ENCODE results near the gene THAP10.
"Not testable (repeated sequence)": the region's sequence is repeated elsewhere in the genome, so short reads cannot be mapped to it uniquely, and the experiment has no call there.

The THAP10 gene

DNA sequence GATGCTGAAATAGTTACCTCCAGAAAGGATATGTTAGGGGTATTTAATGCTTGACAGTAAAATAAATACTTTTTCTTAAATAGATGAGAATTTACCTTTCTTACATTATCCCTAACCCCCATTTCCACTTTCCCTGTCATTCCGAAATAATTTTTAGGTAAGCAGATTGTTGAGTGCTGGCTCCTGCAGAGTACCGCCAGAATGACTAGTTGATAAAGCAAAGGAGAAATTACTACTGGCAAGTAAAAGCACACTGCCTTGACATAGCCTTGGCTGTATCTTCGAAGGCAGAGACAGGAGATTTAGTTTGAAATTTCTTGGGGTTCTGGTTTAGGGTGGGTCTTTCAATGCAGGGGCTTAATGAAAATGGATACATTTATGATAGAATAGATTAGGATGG is 41.2 kb upstream of the THAP10 start:
- Histone ChIP-seq H4K20me1 (ENCODE audit: insufficient read depth, low read length) (no peaks in the 10 kb centered on the region), H3K36me3 (ENCODE audit: insufficient read depth, low read length) (no peaks in the 10 kb centered on the region), H3K9me2 (ENCODE audit: low read depth, low read length) (no peaks in the 10 kb centered on the region), H3K4me3 (ENCODE audit: low read depth, low read length, poor library complexity, severe bottlenecking) (no peak overlapping the region), H3K9ac (ENCODE audit: low read length) (no peak overlapping the region), H3K4me1 (ENCODE audit: insufficient read depth, low read length, severe bottlenecking) (no peaks in the 10 kb centered on the region), H3K4me2 (ENCODE audit: low read length) (no peak overlapping the region), H3K27me3 (ENCODE audit: insufficient read depth, low read length) (no peaks in the 10 kb centered on the region), H2AFZ (ENCODE audit: low read length) (no peak overlapping the region), H3F3A (ENCODE audit: insufficient read depth, low read length) (no peaks in the 10 kb centered on the region), H3K9me3 (ENCODE audit: low read length) (no peaks in the 10 kb centered on the region), H3K79me2 (ENCODE audit: insufficient read depth, low read length) (no peaks in the 10 kb centered on the region), H3K27ac (ENCODE audit: low read depth, low read length, poor library complexity, severe bottlenecking) (no peak overlapping the region)
- TF ChIP-seq, protein P1, sequence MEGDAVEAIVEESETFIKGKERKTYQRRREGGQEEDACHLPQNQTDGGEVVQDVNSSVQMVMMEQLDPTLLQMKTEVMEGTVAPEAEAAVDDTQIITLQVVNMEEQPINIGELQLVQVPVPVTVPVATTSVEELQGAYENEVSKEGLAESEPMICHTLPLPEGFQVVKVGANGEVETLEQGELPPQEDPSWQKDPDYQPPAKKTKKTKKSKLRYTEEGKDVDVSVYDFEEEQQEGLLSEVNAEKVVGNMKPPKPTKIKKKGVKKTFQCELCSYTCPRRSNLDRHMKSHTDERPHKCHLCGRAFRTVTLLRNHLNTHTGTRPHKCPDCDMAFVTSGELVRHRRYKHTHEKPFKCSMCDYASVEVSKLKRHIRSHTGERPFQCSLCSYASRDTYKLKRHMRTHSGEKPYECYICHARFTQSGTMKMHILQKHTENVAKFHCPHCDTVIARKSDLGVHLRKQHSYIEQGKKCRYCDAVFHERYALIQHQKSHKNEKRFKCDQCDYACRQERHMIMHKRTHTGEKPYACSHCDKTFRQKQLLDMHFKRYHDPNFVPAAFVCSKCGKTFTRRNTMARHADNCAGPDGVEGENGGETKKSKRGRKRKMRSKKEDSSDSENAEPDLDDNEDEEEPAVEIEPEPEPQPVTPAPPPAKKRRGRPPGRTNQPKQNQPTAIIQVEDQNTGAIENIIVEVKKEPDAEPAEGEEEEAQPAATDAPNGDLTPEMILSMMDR (IDR thresholded peaks at IDR 0.05; ENCODE audit: low read length) = no peak
- TF ChIP-seq EZH2 (IDR thresholded peaks at IDR 0.05; ENCODE audit: borderline replicate concordance, low read length) = no peak

DNA sequence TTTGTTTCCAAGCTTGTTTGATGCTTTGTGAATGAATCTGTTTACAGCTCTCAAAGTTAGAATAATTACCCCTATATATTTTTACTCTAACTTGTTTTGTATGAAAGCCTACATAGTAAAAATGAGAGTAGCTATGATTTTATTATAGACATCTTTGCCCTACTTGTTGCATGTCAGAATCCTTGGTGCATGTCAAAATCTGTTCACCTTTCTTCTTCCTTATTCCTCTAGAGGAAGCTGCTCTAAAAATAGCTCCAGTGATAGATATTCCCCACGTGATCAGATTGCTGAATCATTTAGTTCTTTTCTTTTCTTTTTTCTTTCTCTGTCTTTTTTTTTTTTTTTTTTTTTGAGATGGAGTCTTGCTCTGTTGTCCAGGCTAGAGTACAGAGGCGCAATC is 40.2 kb upstream of the THAP10 start:
- Histone ChIP-seq H3K9me3 (ENCODE audit: low read length) (no peaks in the 10 kb centered on the region), H3K4me1 (ENCODE audit: insufficient read depth, low read length, severe bottlenecking) (no peaks in the 10 kb centered on the region), H3K27me3 (ENCODE audit: insufficient read depth, low read length) (no peaks in the 10 kb centered on the region), H2AFZ (ENCODE audit: low read length) (no peak overlapping the region), H3K79me2 (ENCODE audit: insufficient read depth, low read length) (no peaks in the 10 kb centered on the region), H3K9ac (ENCODE audit: low read length) (no peak overlapping the region), H3K4me3 (ENCODE audit: low read depth, low read length, poor library complexity, severe bottlenecking) (no peak overlapping the region), H3K36me3 (ENCODE audit: insufficient read depth, low read length) (no peaks in the 10 kb centered on the region), H3K4me2 (ENCODE audit: low read length) (no peak overlapping the region), H3F3A (ENCODE audit: insufficient read depth, low read length) (no peaks in the 10 kb centered on the region), H4K20me1 (ENCODE audit: insufficient read depth, low read length) (no peaks in the 10 kb centered on the region), H3K9me2 (ENCODE audit: low read depth, low read length) (no peaks in the 10 kb centered on the region), H3K27ac (ENCODE audit: low read depth, low read length, poor library complexity, severe bottlenecking) (no peak overlapping the region)
- TF ChIP-seq, protein P1 (IDR thresholded peaks at IDR 0.05; ENCODE audit: low read length) = no peak
- no peak for TF ChIP-seq EZH2 (IDR thresholded peaks at IDR 0.05; ENCODE audit: borderline replicate concordance, low read length)

DNA sequence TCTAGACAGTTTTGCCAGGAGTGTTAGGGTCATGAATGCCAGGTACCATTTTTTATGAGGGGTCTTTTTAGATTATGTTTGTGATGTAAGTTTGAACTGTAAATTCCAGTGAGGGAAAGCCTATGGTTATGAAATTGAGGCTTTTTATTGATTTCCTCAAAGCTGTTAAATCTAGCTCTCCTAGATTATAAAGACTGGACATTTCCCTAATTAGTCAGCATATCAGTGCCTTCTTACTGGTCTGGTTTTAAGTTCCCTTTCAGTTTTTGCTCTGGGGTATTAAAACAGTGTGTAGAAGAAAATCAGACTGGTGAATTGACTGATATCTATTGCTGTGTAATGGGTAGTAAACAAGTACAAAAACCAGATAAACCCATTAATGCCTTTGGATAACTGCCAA is 39.6 kb upstream of the THAP10 start:
- Histone ChIP-seq H3K4me3 (ENCODE audit: low read depth, low read length, poor library complexity, severe bottlenecking) (no peak overlapping the region), H3K4me2 (ENCODE audit: low read length) (no peak overlapping the region), H3K27ac (ENCODE audit: low read depth, low read length, poor library complexity, severe bottlenecking) (no peak overlapping the region), H3K27me3 (ENCODE audit: insufficient read depth, low read length) (no peaks in the 10 kb centered on the region), H3K9me2 (ENCODE audit: low read depth, low read length) (no peaks in the 10 kb centered on the region), H3K79me2 (ENCODE audit: insufficient read depth, low read length) (no peaks in the 10 kb centered on the region), H3K9ac (ENCODE audit: low read length) (no peak overlapping the region), H3K4me1 (ENCODE audit: insufficient read depth, low read length, severe bottlenecking) (no peaks in the 10 kb centered on the region), H3K36me3 (ENCODE audit: insufficient read depth, low read length) (no peaks in the 10 kb centered on the region), H3K9me3 (ENCODE audit: low read length) (no peaks in the 10 kb centered on the region), H2AFZ (ENCODE audit: low read length) (no peak overlapping the region), H3F3A (ENCODE audit: insufficient read depth, low read length) (no peaks in the 10 kb centered on the region), H4K20me1 (ENCODE audit: insufficient read depth, low read length) (no peaks in the 10 kb centered on the region)
- TF ChIP-seq, protein P1 (IDR thresholded peaks at IDR 0.05; ENCODE audit: low read length) = no peak
- no peak for TF ChIP-seq EZH2 (IDR thresholded peaks at IDR 0.05; ENCODE audit: borderline replicate concordance, low read length)

DNA sequence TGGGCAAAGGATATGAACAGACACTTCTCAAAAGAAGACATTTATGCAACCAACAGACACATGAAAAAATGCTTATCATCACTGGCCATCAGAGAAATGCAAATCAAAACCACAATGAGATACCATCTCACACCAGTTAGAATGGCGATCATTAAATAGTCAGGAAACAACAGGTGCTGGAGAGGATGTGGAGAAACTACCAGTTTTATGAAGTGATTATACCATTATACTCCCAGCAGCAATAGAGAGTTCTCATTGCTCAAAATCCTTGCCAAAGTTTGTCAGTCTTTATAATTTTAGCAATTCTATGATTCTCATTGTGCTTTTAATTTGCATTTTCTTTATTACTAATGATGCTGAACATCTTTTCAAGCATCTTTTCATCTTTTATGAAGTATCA is 34.7 kb upstream of the THAP10 start:
- H2AFZ ChIP-seq (ENCODE audit: low read length); H3K9me2 ChIP-seq (ENCODE audit: low read depth, low read length): not testable (repeated sequence)

More for the DNA sequence above, 34.7 kb upstream of the THAP10 start:
- not testable (repeated sequence) for H3K36me3 ChIP-seq (ENCODE audit: insufficient read depth, low read length); H3K9ac ChIP-seq (ENCODE audit: low read length); H3K4me1 ChIP-seq (ENCODE audit: insufficient read depth, low read length, severe bottlenecking); H3K9me3 ChIP-seq (ENCODE audit: low read length); H3K79me2 ChIP-seq (ENCODE audit: insufficient read depth, low read length); H3K27me3 ChIP-seq (ENCODE audit: insufficient read depth, low read length); H3K4me3 ChIP-seq (ENCODE audit: low read depth, low read length, poor library complexity, severe bottlenecking); H3F3A ChIP-seq (ENCODE audit: insufficient read depth, low read length); H4K20me1 ChIP-seq (ENCODE audit: insufficient read depth, low read length); H3K27ac ChIP-seq (ENCODE audit: low read depth, low read length, poor library complexity, severe bottlenecking); H3K4me2 ChIP-seq (ENCODE audit: low read length)
